Pancreas (tissue), 10 donors: ENCODE results near the gene MAP3K7. TPM values are rescaled to one million over a fixed set of nuclear protein-coding genes. Genes with fewer than 3 reads are reported as not detected.

Source experiments
- ATAC-seq, 4 donors: fragments of 200-7000 bp; cut with Tn5 transposase; one replicate each; pipeline versions ENCODE4 v1.8.0 to v1.9.1; 2020; ENCODE audit warnings: mild to moderate bottlenecking in 4 of 4, moderate library complexity in 4 of 4
- DNase-seq, 6 donors: peaks; one replicate each; pipeline ENCODE4 v3.0.0-alpha.2; 2020
- FAIRE-seq: peaks from 2 replicates; lab custom pipeline; 2012; peaks lifted over from hg19 to GRCh38; lab: Jason Lieb, UNC
- H3K27ac ChIP-seq, 4 donors: fragments of 200-600 bp; sonication (generic); 1 replicate in 3 of 4; 2 replicates in 1 of 4; pipeline versions ENCODE4 v1.5.0 to v1.8.0; 2020
- H3K27me3 ChIP-seq, 4 donors: fragments of 200-600 bp; one replicate each; pipeline ENCODE4 v1.8.0; 2021
- H3K36me3 ChIP-seq, 3 donors: fragments of 200-600 bp; sonication (generic) in 1 of 3; one replicate each; pipeline versions ENCODE4 v1.5.0 to v1.8.0; 2020 to 2021
- H3K4me1 ChIP-seq, 3 donors: fragments of 200-600 bp; one replicate each; pipeline ENCODE4 v1.8.0; 2021
- H3K4me3 ChIP-seq, 4 donors: fragments of 200-600 bp; sonication (generic) in 2 of 4; one replicate each; pipeline versions ENCODE4 v1.5.0 to v1.8.0; 2020 to 2021
- H3K9me3 ChIP-seq, 4 donors: fragments of 200-600 bp; one replicate each; pipeline ENCODE4 v1.8.0; 2021
- CTCF ChIP-seq, 4 donors: fragments of 200-600 bp; sonication (generic) in 3 of 4; IDR thresholded peaks; one replicate each; pipeline versions ENCODE4 v1.5.0 to v1.8.0; 2021; ENCODE audit warnings: antibody characterized with exemption in 4 of 4
- WGBS, 2 donors: extraction: QIAGEN DNeasy Blood & Tissue Kit; methylation state at CpG; one replicate each; pipeline ENCODE4 v1.1.7; 2013; 5-methylcytosine and 5-hydroxymethylcytosine counted together
- intact Hi-C, 3 donors: fragments of 100-400 bp; cut with DNase I; formaldehyde crosslinking; loops; one replicate each; pipeline versions ENCODE4 v1.11.1 to v1.14.2; 2022
- polyA plus RNA-seq, 2 donors: library from polyadenylated mRNA; stranded (reverse); fragments of 200-250 nt; gene quantifications; one replicate each; pipeline ENCODE4 v1.2.3, GENCODE V29; 2013
- total RNA-seq, 6 donors: library from RNA; stranded (reverse); fragmentation: NEBNext Ultra II Directional in 4 of 6; extraction: Animal tissue kit (Norgen Biotek cat#: 25700) in 4 of 6; gene quantifications; one replicate each; pipeline versions ENCODE4 v1.2.1 to v1.2.4, GENCODE V29; 2021 to 2023
- donor health status: healthy with polysubstance abuse.
- donor health status: DM: no; HTN: no; CAD: no; lungs with moderate emphysema.
- donor health status: DM: no; HTN: no; CAD: no.
- donor health status: control.
- donor health status: control.
- donor health status: Bipolar disorder and iron deficiency.
- donor health status: DM: yes; HTN: yes; CAD: no.
- donor health status: DM: no; HTN: no; CAD: no.
- donor health status: DM: no; HTN: no; CAD: no.
- donor health status: DM: yes; HTN: yes; CAD: no.

The MAP3K7 gene
- total and polyA plus RNA-seq, 8 donors = 4.9 to 13.2 (median 7.4) TPM

- H3K9me3 ChIP-seq = no peaks in the 10 kb centered on the region
- peaks cover 0 to 11% (median 0%) of the 10 kb centered on the region in 3 donors for H3K36me3 ChIP-seq
- ATAC-seq (no peak), FAIRE-seq (no peak), DNase-seq (no peak)
- no peak overlapping the region for H3K27ac ChIP-seq
- intact Hi-C loops = no loop called here
- H3K4me1 ChIP-seq = peaks cover 0 to 7% (median 0%) of the 10 kb centered on the region in 3 donors
- TF ChIP-seq CTCF (IDR thresholded peaks at IDR 0.05) = no peak
- no peaks in the 10 kb centered on the region for H3K27me3 ChIP-seq
- H3K4me3 ChIP-seq = no peak overlapping the region
- WGBS, 2 donors = 96 to 98% methylated on average over 4 of the region's 4 CpGs
Observed at GRCh38 chr6:90536520-90536919, 50.4 kb downstream of the MAP3K7 start.

GRCh38 chr6:90534337-90535025 lies 52.4 kb downstream of the MAP3K7 start:
- Histone ChIP-seq H3K9me3 (no peaks in the 10 kb centered on the region), H3K4me3 (no peak overlapping the region), H3K4me1 (peaks cover 0 to 7% (median 0%) of the 10 kb centered on the region in 3 donors), H3K36me3 (peaks cover 0 to 11% (median 0%) of the 10 kb centered on the region in 3 donors), H3K27ac (no peak overlapping the region), H3K27me3 (no peaks in the 10 kb centered on the region)
- intact Hi-C loops = no loop called here
- TF ChIP-seq CTCF (IDR thresholded peaks at IDR 0.05) = no peak
- WGBS, 2 donors = 89 to 92% methylated on average over 3 of the region's 3 CpGs
- ATAC-seq = no peak
- FAIRE-seq = no peak
- DNase-seq = no peak

- Histone ChIP-seq H3K27me3 (no peaks in the 10 kb centered on the region), H3K4me1 (peaks cover 0 to 4% (median 0%) of the 10 kb centered on the region in 3 donors), H3K9me3 (no peaks in the 10 kb centered on the region), H3K36me3 (peaks cover 0 to 11% (median 0%) of the 10 kb centered on the region in 3 donors), H3K4me3 (no peak overlapping the region), H3K27ac (no peak overlapping the region)
- intact Hi-C loops = no loop called here
- DNase-seq = no peak
- 83 to 88% methylated on average over 4 of the region's 4 CpGs for WGBS, 2 donors
- no peak for TF ChIP-seq CTCF (IDR thresholded peaks at IDR 0.05)
- FAIRE-seq = no peak
- ATAC-seq = no peak
Observed at GRCh38 chr6:90533615-90534336, 53.1 kb downstream of the MAP3K7 start.

- FAIRE-seq = no peak
- DNase-seq = no peak
- Histone ChIP-seq H3K27me3 (no peaks in the 10 kb centered on the region), H3K4me3 (no peak overlapping the region), H3K9me3 (no peaks in the 10 kb centered on the region), H3K36me3 (peaks cover 0 to 7% (median 0%) of the 10 kb centered on the region in 3 donors), H3K4me1 (no peaks in the 10 kb centered on the region), H3K27ac (no peak overlapping the region)
- no peak for ATAC-seq
- intact Hi-C loops = no loop called here
- WGBS, 2 donors = 80 to 84% methylated on average over 1 of the region's 1 CpG
- TF ChIP-seq CTCF (IDR thresholded peaks at IDR 0.05) = no peak
Observed at GRCh38 chr6:90530882-90531281, 56.0 kb downstream of the MAP3K7 start.
